Lower leg skin (tissue), 3 donors: ENCODE results near the gene GNG8.

Experiments used
- CTCF ChIP-seq, 3 donors: fragments of 450-650 bp; IDR thresholded peaks; one replicate each; pipeline ENCODE4 v1.5.1; 2016; ENCODE audit warnings: antibody characterized with exemption in 3 of 3, mild to moderate bottlenecking in 3 of 3, moderate library complexity in 2 of 3
- POLR2A ChIP-seq, 2 donors: fragments of 450-650 bp; IDR thresholded peaks; one replicate each; pipeline ENCODE4 v1.6.1; 2016 to 2017; ENCODE audit warnings: antibody characterized with exemption in 2 of 2, mild to moderate bottlenecking in 1 of 2, moderate library complexity in 1 of 2

- TF ChIP-seq CTCF (IDR thresholded peaks at IDR 0.05) = no peak
- no peak for TF ChIP-seq POLR2A (IDR thresholded peaks at IDR 0.05)
These were observed 49.7 kb downstream of the GNG8 start for GRCh38 chr19:46586294-46586693.
